Measurements from ENCODE around the gene CRPPA. TPM values are rescaled to one million over a fixed set of nuclear protein-coding genes. Genes with fewer than 3 reads are reported as not detected.

The CRPPA gene
- total and polyA plus RNA-seq, 7 donors = 0.23 to 6.0 (median 3.9) TPM

DNA sequence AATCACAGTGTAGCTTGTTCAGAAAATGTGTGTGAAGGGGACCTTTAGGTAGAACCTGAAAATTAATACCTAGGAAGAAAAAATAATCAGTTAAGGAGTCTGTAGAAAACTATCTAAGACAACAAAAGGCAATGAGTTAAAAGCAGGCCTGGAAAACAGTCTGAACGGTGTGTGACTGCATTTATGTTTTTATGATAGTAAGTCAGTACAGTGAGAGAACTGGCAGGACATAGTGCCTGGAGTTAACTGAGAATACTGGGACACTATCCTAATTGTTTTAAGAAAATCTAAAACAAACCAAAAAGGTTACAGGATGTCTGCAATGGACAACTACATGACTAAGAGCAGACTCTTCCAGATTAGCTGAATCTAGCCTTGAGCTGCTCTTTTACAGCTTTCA lies 17.9 kb downstream of the CRPPA start:
- intact Hi-C loops (cut with DNase I) = no loop called here
- Histone ChIP-seq H3K27ac (no peak overlapping the region), H3K4me3 (no peak overlapping the region), H3K4me1 (no peaks in the 10 kb centered on the region), H3K36me3 (no peaks in the 10 kb centered on the region), H3K9me3 (peaks cover 0 to 9% (median 2%) of the 10 kb centered on the region in 4 donors), H3K27me3 (no peaks in the 10 kb centered on the region)
- 24 to 73% methylated on average over 1 of the region's 1 CpG for WGBS, 2 donors
- no peak for TF ChIP-seq POLR2A (IDR thresholded peaks at IDR 0.05)
- no peak for TF ChIP-seq POLR2AphosphoS5 (IDR thresholded peaks at IDR 0.05)
- no peak for TF ChIP-seq EP300 (IDR thresholded peaks at IDR 0.05)
- TF ChIP-seq, protein P1, sequence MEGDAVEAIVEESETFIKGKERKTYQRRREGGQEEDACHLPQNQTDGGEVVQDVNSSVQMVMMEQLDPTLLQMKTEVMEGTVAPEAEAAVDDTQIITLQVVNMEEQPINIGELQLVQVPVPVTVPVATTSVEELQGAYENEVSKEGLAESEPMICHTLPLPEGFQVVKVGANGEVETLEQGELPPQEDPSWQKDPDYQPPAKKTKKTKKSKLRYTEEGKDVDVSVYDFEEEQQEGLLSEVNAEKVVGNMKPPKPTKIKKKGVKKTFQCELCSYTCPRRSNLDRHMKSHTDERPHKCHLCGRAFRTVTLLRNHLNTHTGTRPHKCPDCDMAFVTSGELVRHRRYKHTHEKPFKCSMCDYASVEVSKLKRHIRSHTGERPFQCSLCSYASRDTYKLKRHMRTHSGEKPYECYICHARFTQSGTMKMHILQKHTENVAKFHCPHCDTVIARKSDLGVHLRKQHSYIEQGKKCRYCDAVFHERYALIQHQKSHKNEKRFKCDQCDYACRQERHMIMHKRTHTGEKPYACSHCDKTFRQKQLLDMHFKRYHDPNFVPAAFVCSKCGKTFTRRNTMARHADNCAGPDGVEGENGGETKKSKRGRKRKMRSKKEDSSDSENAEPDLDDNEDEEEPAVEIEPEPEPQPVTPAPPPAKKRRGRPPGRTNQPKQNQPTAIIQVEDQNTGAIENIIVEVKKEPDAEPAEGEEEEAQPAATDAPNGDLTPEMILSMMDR (IDR thresholded peaks at IDR 0.05) = no peak
- DNase-seq = no peak

DNA sequence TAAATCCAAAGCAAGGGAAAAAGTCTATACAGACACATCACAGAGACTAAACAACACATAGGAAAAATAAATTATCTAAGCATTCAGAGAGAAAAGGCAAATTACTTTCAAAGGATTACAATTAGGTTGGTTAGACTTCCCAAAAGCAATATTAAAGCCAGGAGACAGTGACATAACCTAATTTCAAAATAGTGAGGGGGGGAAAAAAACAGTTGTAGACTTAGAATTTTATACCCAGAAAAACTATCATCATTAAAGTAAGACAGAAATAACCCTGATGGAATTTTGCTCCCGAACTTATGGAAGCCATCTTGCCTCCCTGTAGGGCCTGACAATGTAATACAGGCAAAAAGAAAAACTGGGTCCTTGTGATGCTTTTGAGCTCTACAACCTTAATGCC lies 18.4 kb downstream of the CRPPA start:
- TF ChIP-seq EP300 (IDR thresholded peaks at IDR 0.05) = no peak
- TF ChIP-seq, protein P1 (IDR thresholded peaks at IDR 0.05) = no peak
- no peak for TF ChIP-seq POLR2AphosphoS5 (IDR thresholded peaks at IDR 0.05)
- TF ChIP-seq POLR2A (IDR thresholded peaks at IDR 0.05) = no peak
- WGBS, 2 donors = 93 to 97% methylated on average over 1 of the region's 1 CpG

DNA sequence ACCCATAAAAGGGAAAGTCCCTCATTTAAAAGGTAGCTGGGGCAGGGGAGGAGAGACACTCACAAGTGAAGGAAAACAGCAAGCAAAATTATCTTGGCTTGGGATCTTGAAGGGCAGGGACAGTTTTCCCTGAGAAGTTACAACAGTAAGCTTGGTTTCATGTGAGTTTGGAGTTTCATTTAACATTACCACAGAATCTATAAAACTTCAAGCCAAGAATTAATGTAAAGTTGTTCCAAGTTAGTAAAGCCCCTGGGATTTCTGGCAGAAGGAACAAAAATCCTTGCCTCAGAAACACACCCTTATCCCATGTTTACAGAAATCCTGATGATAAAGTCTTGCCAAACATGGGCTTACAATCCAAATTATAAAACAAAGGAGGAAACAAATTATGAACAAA lies 19.2 kb downstream of the CRPPA start:
- Histone ChIP-seq H3K4me3 (no peak overlapping the region), H3K4me1 (no peaks in the 10 kb centered on the region), H3K9me3 (peaks cover 0 to 9% (median 2%) of the 10 kb centered on the region in 4 donors), H3K27ac (no peak overlapping the region), H3K27me3 (no peaks in the 10 kb centered on the region), H3K36me3 (no peaks in the 10 kb centered on the region)
- TF ChIP-seq POLR2AphosphoS5 (IDR thresholded peaks at IDR 0.05) = no peak
- TF ChIP-seq, protein P1 (IDR thresholded peaks at IDR 0.05) = no peak
- no peak for TF ChIP-seq POLR2A (IDR thresholded peaks at IDR 0.05)
- no peak for TF ChIP-seq EP300 (IDR thresholded peaks at IDR 0.05)
- no peak for DNase-seq
- intact Hi-C loops (cut with DNase I) = no loop called here

More for the DNA sequence above, 18.4 kb downstream of the CRPPA start:
- H3K4me1 ChIP-seq = no peaks in the 10 kb centered on the region
- no peak for DNase-seq
- peaks cover 0 to 9% (median 2%) of the 10 kb centered on the region in 4 donors for H3K9me3 ChIP-seq
- H3K4me3 ChIP-seq = no peak overlapping the region
- intact Hi-C loops (cut with DNase I) = no loop called here
- no peak overlapping the region for H3K27ac ChIP-seq
- no peaks in the 10 kb centered on the region for H3K27me3 ChIP-seq
- no peaks in the 10 kb centered on the region for H3K36me3 ChIP-seq

DNA sequence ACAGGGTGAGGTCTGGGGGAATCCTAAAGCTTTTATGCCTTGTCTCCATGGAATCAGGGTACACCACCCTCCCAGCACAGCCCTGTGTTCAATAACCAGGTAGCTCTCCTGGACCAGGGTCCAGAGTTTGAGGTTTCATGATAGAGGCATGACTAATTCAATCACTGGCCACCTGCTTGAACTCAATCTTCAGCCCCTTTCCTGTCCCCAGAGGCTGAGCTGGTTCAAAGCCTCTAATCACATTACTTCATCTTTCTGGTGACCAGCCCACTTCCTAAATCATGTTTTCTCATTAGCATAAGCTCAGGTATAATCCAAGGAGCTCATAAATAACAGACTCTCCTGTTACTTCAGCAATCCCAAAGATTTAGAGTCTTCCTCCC lies 20.5 kb downstream of the CRPPA start:
- H3K4me1 ChIP-seq = no peaks in the 10 kb centered on the region
- no peaks in the 10 kb centered on the region for H3K27me3 ChIP-seq
- no peaks in the 10 kb centered on the region for H3K36me3 ChIP-seq
- TF ChIP-seq, protein P1 (IDR thresholded peaks at IDR 0.05) = no peak
- no peak for TF ChIP-seq EP300 (IDR thresholded peaks at IDR 0.05)
- TF ChIP-seq POLR2AphosphoS5 (IDR thresholded peaks at IDR 0.05) = no peak
- no peak for TF ChIP-seq POLR2A (IDR thresholded peaks at IDR 0.05)
- intact Hi-C loops (cut with DNase I) = no loop called here
- no peak for DNase-seq
- no peak overlapping the region for H3K4me3 ChIP-seq
- H3K9me3 ChIP-seq = peaks cover 0 to 9% (median 3%) of the 10 kb centered on the region in 4 donors
- no peak overlapping the region for H3K27ac ChIP-seq

Measured in sigmoid colon (tissue), 7 donors.